Astrocyte of the cerebellum (primary cell): ENCODE results near the gene WWP2.

Experiments
- DNase-seq: peaks from one replicate; pipeline ENCODE4 v3.0.0-alpha.2; 2011; ENCODE audit warnings: low read depth
- H3K4me3 ChIP-seq: 2 replicates; pipeline ENCODE4 v1.5.1; 2011; ENCODE audit warnings: mild to moderate bottlenecking, low read depth, low read length, moderate library complexity
- CTCF ChIP-seq: IDR thresholded peaks from 2 replicates; pipeline ENCODE4 v1.5.1; 2012; ENCODE audit warnings: low read length, low read depth, moderate library complexity, mild to moderate bottlenecking; ENCODE audit errors: missing control alignments
- in situ Hi-C: cut with HindIII; loops from 2 replicates; pipeline ENCODE4 v1.10.0; 2017; ENCODE audit warnings: low sequenced_read_pairs

WWP2 gene

GRCh38 chr16:69837380-69837779 lies 75.2 kb downstream of the WWP2 start:
- in situ Hi-C loops: no loop called here
- TF ChIP-seq CTCF: no peak
- DNase-seq: no peak
- H3K4me3 ChIP-seq: no peak overlapping the region

- no peak for TF ChIP-seq CTCF
- DNase-seq: no peak
- H3K4me3 ChIP-seq: no peak overlapping the region
- in situ Hi-C loops: no loop called here
Observed at GRCh38 chr16:69838489-69838888, 76.4 kb downstream of the WWP2 start.

- no peak for TF ChIP-seq CTCF
- in situ Hi-C loops: no loop called here
- no peak overlapping the region for H3K4me3 ChIP-seq
- no peak for DNase-seq
Observed at GRCh38 chr16:69839240-69839688, 77.1 kb downstream of the WWP2 start.

- no peak for TF ChIP-seq CTCF
- no peak for DNase-seq
- in situ Hi-C loops: no loop called here
- no peak overlapping the region for H3K4me3 ChIP-seq
Observed at GRCh38 chr16:69839798-69840409, 77.8 kb downstream of the WWP2 start.

GRCh38 chr16:69840975-69841374 lies 78.8 kb downstream of the WWP2 start:
- no peak overlapping the region for H3K4me3 ChIP-seq
- in situ Hi-C loops: no loop called here
- no peak for DNase-seq
- no peak for TF ChIP-seq CTCF

GRCh38 chr16:69844441-69844840 lies 82.3 kb downstream of the WWP2 start:
- no peak for TF ChIP-seq CTCF
- in situ Hi-C loops: no loop called here

More at GRCh38 chr16:69844441-69844840, 82.3 kb downstream of the WWP2 start:
- H3K4me3 ChIP-seq: no peak overlapping the region
- DNase-seq: no peak
